Islet of Langerhans (tissue), 1 donor: Measurements from ENCODE around the gene UPK1A.

Experiments used
- FAIRE-seq: peaks from one replicate; lab custom pipeline; 2011; peaks lifted over from hg19 to GRCh38; lab: Jason Lieb, UNC

Gene UPK1A

GRCh38 chr19:35693422-35693821 lies 27.1 kb downstream of the UPK1A start:
- FAIRE-seq, result no peak

- peak; percentile 60 for FAIRE-seq
These were observed 27.7 kb downstream of the UPK1A start for GRCh38 chr19:35693835-35694599.

GRCh38 chr19:35695895-35696422 lies 29.6 kb downstream of the UPK1A start:
- no peak for FAIRE-seq

GRCh38 chr19:35696835-35697234 lies 30.5 kb downstream of the UPK1A start:
- no peak for FAIRE-seq

- FAIRE-seq, result peak; percentile 89
These were observed 36.1 kb downstream of the UPK1A start for GRCh38 chr19:35702223-35703012.

- no peak for FAIRE-seq
These were observed 37.0 kb downstream of the UPK1A start for GRCh38 chr19:35703343-35703742.

- no peak for FAIRE-seq
These were observed 37.9 kb downstream of the UPK1A start, which contains the start of gene ZBTB32 for GRCh38 chr19:35704218-35704617. ZBTB32 (plus strand) TSS chr19:35704558; CDS start chr19:35714627, 10,069 bp downstream.

- no peak for FAIRE-seq
These were observed 42.1 kb downstream of the UPK1A start for GRCh38 chr19:35708391-35708790.

- FAIRE-seq, result no peak
These were observed 44.7 kb downstream of the UPK1A start for GRCh38 chr19:35710784-35711723.

GRCh38 chr19:35712567-35713505 lies 46.5 kb downstream of the UPK1A start:
- no peak for FAIRE-seq

GRCh38 chr19:35713506-35713850 lies 47.2 kb downstream of the UPK1A start:
- FAIRE-seq, result no peak

GRCh38 chr19:35713904-35714495 lies 47.7 kb downstream of the UPK1A start:
- FAIRE-seq, result no peak

GRCh38 chr19:35714601-35715354 lies 48.5 kb downstream of the UPK1A start:
- FAIRE-seq, result no peak

- no peak for FAIRE-seq
These were observed 49.1 kb downstream of the UPK1A start for GRCh38 chr19:35715355-35715809.

- no peak for FAIRE-seq
These were observed 49.9 kb downstream of the UPK1A start for GRCh38 chr19:35715981-35716800.

- no peak for FAIRE-seq
These were observed 50.7 kb downstream of the UPK1A start for GRCh38 chr19:35716801-35717664.

GRCh38 chr19:35717665-35718344 lies 51.5 kb downstream of the UPK1A start, which contains the start of gene KMT2B:
KMT2B (plus strand) TSS chr19:35718003; CDS start chr19:35718019, 16 bp downstream.
- no peak for FAIRE-seq
